HFFc6 (cell line): ENCODE results near the gene PLPP1. TPM values are rescaled to one million over a fixed set of nuclear protein-coding genes. Genes with fewer than 3 reads are reported as not detected.

ENCODE experiments used
- DNase-seq: peaks from one replicate; pipeline ENCODE4 v3.0.0-alpha.2; 2018
- H3K27ac Mint-ChIP-seq: 2 replicates; pipeline ENCODE4 v1.8.0; 2020; ENCODE audit warnings: mild to moderate bottlenecking, mixed read lengths
- H3K27me3 Mint-ChIP-seq: 2 replicates; pipeline ENCODE4 v1.8.0; 2021; ENCODE audit warnings: mild to moderate bottlenecking, moderate library complexity, mixed read lengths; ENCODE audit not compliant: insufficient read depth
- H3K36me3 Mint-ChIP-seq: 2 replicates; pipeline ENCODE4 v1.8.0; 2021; ENCODE audit warnings: low read depth, mixed read lengths
- H3K4me1 Mint-ChIP-seq: 2 replicates; pipeline ENCODE4 v1.8.0; 2020; ENCODE audit warnings: low read depth, mixed read lengths
- H3K4me3 Mint-ChIP-seq: 2 replicates; pipeline ENCODE4 v1.8.0; 2020; ENCODE audit warnings: mild to moderate bottlenecking, moderate library complexity, mixed read lengths
- H3K9me3 Mint-ChIP-seq: 2 replicates; pipeline ENCODE4 v1.8.0; 2020; ENCODE audit warnings: mild to moderate bottlenecking, mixed read lengths
- CTCF ChIP-seq: fragments of 200-600 bp; sonication (generic); IDR thresholded peaks from 2 replicates; pipeline ENCODE4 v1.5.0; 2021; ENCODE audit warnings: antibody characterized with exemption, mild to moderate bottlenecking
- total RNA-seq, 6 experiments: library from RNA; stranded (reverse); fragmentation: NEBNext Ultra II Directional; extraction: Animal tissue kit (Norgen Biotek cat#: 25700); gene quantifications; 2 replicates in 1 of 6; 3 replicates in 5 of 6; pipeline ENCODE4 v1.2.3, GENCODE V29; 2021

PLPP1 gene
- total RNA-seq, 6 experiments from 2014 or later: 20.4 to 28.0 (median 23.3) TPM

GRCh38 chr5:55472642-55473041 is 62.1 kb downstream of the PLPP1 start:
- Mint-ChIP-seq H3K27me3 (no peaks in the 10 kb centered on the region), H3K27ac (no peak overlapping the region), H3K4me1 (peaks cover 8% of the 10 kb centered on the region), H3K36me3 (no peaks in the 10 kb centered on the region), H3K9me3 (no peaks in the 10 kb centered on the region), H3K4me3 (no peak overlapping the region)
- no peak for DNase-seq
- no peak for TF ChIP-seq CTCF

GRCh38 chr5:55471468-55471867 is 63.3 kb downstream of the PLPP1 start:
- Mint-ChIP-seq H3K4me3 (no peak overlapping the region), H3K4me1 (peaks cover 8% of the 10 kb centered on the region), H3K9me3 (no peaks in the 10 kb centered on the region), H3K36me3 (no peaks in the 10 kb centered on the region), H3K27me3 (no peaks in the 10 kb centered on the region), H3K27ac (no peak overlapping the region; the same call in 1 of the 2 replicates)
- DNase-seq: no peak
- TF ChIP-seq CTCF: no peak

- Mint-ChIP-seq H3K4me1 (peaks cover 8% of the 10 kb centered on the region), H3K27me3 (no peaks in the 10 kb centered on the region; the same call in 1 of the 2 replicates), H3K36me3 (no peaks in the 10 kb centered on the region), H3K9me3 (no peaks in the 10 kb centered on the region), H3K4me3 (no peak overlapping the region), H3K27ac (no peak overlapping the region)
- DNase-seq: no peak
- no peak for TF ChIP-seq CTCF
Observed at GRCh38 chr5:55470282-55470681, 64.5 kb downstream of the PLPP1 start.

- Mint-ChIP-seq H3K27ac (no peak overlapping the region), H3K27me3 (no peaks in the 10 kb centered on the region; the same call in 1 of the 2 replicates), H3K4me1 (peaks cover 8% of the 10 kb centered on the region), H3K36me3 (no peaks in the 10 kb centered on the region), H3K9me3 (no peaks in the 10 kb centered on the region), H3K4me3 (no peak overlapping the region)
- no peak for TF ChIP-seq CTCF
- no peak for DNase-seq
Observed at GRCh38 chr5:55469839-55470238, 64.9 kb downstream of the PLPP1 start.

- Mint-ChIP-seq H3K36me3 (no peaks in the 10 kb centered on the region), H3K27ac (no peak overlapping the region), H3K4me3 (no peak overlapping the region), H3K4me1 (peaks cover 8% of the 10 kb centered on the region), H3K27me3 (no peaks in the 10 kb centered on the region; the same call in 1 of the 2 replicates), H3K9me3 (no peaks in the 10 kb centered on the region)
- DNase-seq: no peak
- TF ChIP-seq CTCF: no peak
Observed at GRCh38 chr5:55467862-55468551, 66.8 kb downstream of the PLPP1 start.
